SK-N-SH (cell line): ENCODE measurements around the gene FXR2. TPM values are rescaled to one million over a fixed set of nuclear protein-coding genes. Genes with fewer than 3 reads are reported as not detected.

Experiments used
- CTCF ChIA-PET: fragments of 300-600, 350-600 bp; formaldehyde crosslinking; extraction: SDS; loops from one replicate; lab custom pipeline; 2021; lab: Yijun Ruan, JAX
- POLR2A ChIA-PET: fragments of 350-600 bp; sonication (Branson Sonifier 250); formaldehyde crosslinking; extraction: SDS; loops from one replicate; lab custom pipeline; 2020; ENCODE audit warnings: antibody characterized with exemption, inconsistent platforms; lab: Yijun Ruan, JAX
- DNase-seq: peaks from one replicate; pipeline ENCODE4 v3.0.0; 2012
- H2AFZ ChIP-seq: fragments of 200-600 bp; sonication (generic); 2 replicates; pipeline ENCODE4 v1.8.1; 2016; ENCODE audit warnings: antibody characterized with exemption, mild to moderate bottlenecking, low read depth
- H3F3A ChIP-seq: fragments of 200-600 bp; sonication (generic); replicated peaks from 2 replicates; pipeline ENCODE3; 2016; ENCODE audit warnings: antibody characterized with exemption, mild to moderate bottlenecking; ENCODE audit not compliant: insufficient read depth
- H3K27ac ChIP-seq, 2 experiments: fragments of 200-500 bp in 1 of 2; fragments of 200-600 bp in 1 of 2; sonication (Bioruptor generic) in 1 of 2; sonication (generic), shearing (Covaris generic) in 1 of 2; 2 replicates each; pipeline versions ENCODE4 v1.5.1 to v1.6.1; 2014 to 2016; ENCODE audit warnings: low read depth in 2 of 2, inconsistent platforms in 1 of 2, low read length in 1 of 2, mild to moderate bottlenecking in 1 of 2, mixed read lengths in 1 of 2
- H3K27me3 ChIP-seq: fragments of 200-600 bp; sonication (generic), shearing (Covaris generic); 2 replicates; pipeline ENCODE4 v1.6.1; 2016; ENCODE audit warnings: mixed run types; ENCODE audit not compliant: insufficient read depth
- H3K36me3 ChIP-seq, 2 experiments: fragments of 200-500 bp in 1 of 2; fragments of 200-600 bp in 1 of 2; sonication (Bioruptor generic) in 1 of 2; sonication (generic) in 1 of 2; replicated peaks in 1 of 2; 2 replicates each; pipeline versions ENCODE3 to v1.5.1; 2014 to 2016; ENCODE audit warnings: low read length in 1 of 2, mild to moderate bottlenecking in 1 of 2; ENCODE audit not compliant: insufficient read depth in 2 of 2, control insufficient read depth in 1 of 2
- H3K4me1 ChIP-seq, 2 experiments: fragments of 200-500 bp in 1 of 2; fragments of 200-600 bp in 1 of 2; sonication (Bioruptor generic) in 1 of 2; sonication (generic), shearing (Covaris generic) in 1 of 2; 2 replicates each; pipeline versions ENCODE4 v1.5.1 to v1.6.1; 2014 to 2016; ENCODE audit warnings: low read depth in 1 of 2, low read length in 1 of 2, mixed run types in 1 of 2; ENCODE audit not compliant: insufficient read depth in 2 of 2, control insufficient read depth in 1 of 2
- H3K4me2 ChIP-seq: fragments of 200-600 bp; sonication (generic), shearing (Covaris generic); 2 replicates; pipeline ENCODE4 v1.6.1; 2017; ENCODE audit warnings: mixed run types
- H3K4me3 ChIP-seq, 2 experiments: fragments of 200-500 bp in 1 of 2; fragments of 200-600 bp in 1 of 2; sonication (Bioruptor generic) in 1 of 2; sonication (generic), shearing (Covaris generic) in 1 of 2; 2 replicates each; pipeline versions ENCODE4 v1.5.1 to v1.8.1; 2014 to 2016; ENCODE audit warnings: low read depth in 2 of 2, inconsistent platforms in 1 of 2, low read length in 1 of 2, mild to moderate bottlenecking in 1 of 2, mixed read lengths in 1 of 2, moderate library complexity in 1 of 2
- H3K79me2 ChIP-seq: fragments of 200-600 bp; sonication (generic); 2 replicates; pipeline ENCODE4 v1.8.1; 2017; ENCODE audit warnings: mild to moderate bottlenecking; ENCODE audit not compliant: insufficient read depth
- H3K9ac ChIP-seq: fragments of 200-600 bp; sonication (generic); 2 replicates; pipeline ENCODE4 v1.6.1; 2017; ENCODE audit warnings: mixed run types
- H3K9me2 ChIP-seq: fragments of 200-600 bp; sonication (generic); 2 replicates; pipeline ENCODE4 v1.6.1; 2017; ENCODE audit warnings: mixed run types
- H3K9me3 ChIP-seq: fragments of 200-600 bp; sonication (generic); 2 replicates; pipeline ENCODE4 v1.6.1; 2017; ENCODE audit warnings: mixed run types, mild to moderate bottlenecking, moderate library complexity
- H4K20me1 ChIP-seq: fragments of 200-600 bp; sonication (generic); 2 replicates; pipeline ENCODE4 v1.6.1; 2017; ENCODE audit warnings: mild to moderate bottlenecking, mixed run types; ENCODE audit not compliant: insufficient read depth
- CTCF ChIP-seq: fragments of 200-600 bp; sonication (generic); IDR thresholded peaks from 2 replicates; pipeline ENCODE4 v1.6.1; 2017; ENCODE audit warnings: antibody characterized with exemption, mild to moderate bottlenecking, moderate library complexity
- FOSL2 ChIP-seq: IDR thresholded peaks from 2 replicates; pipeline ENCODE4 v1.4.0; 2012; ENCODE audit warnings: low read depth, mild to moderate bottlenecking, moderate library complexity, borderline replicate concordance
- FOXM1 ChIP-seq: IDR thresholded peaks from 2 replicates; pipeline ENCODE4 v1.4.0; 2012; ENCODE audit warnings: low read depth, mild to moderate bottlenecking
- GABPA ChIP-seq: IDR thresholded peaks from 2 replicates; pipeline ENCODE4 v1.4.0; 2012; ENCODE audit warnings: low read depth, mild to moderate bottlenecking
- GATA2 ChIP-seq: sonication (generic); formaldehyde crosslinking; IDR thresholded peaks from 2 replicates; pipeline ENCODE4 v1.5.0; 2020; ENCODE audit warnings: mild to moderate bottlenecking, missing genetic modification reagents
- MAX ChIP-seq: IDR thresholded peaks from 2 replicates; pipeline ENCODE4 v1.4.0; 2012; ENCODE audit warnings: low read depth
- RAD21 ChIP-seq: IDR thresholded peaks from 2 replicates; pipeline ENCODE4 v1.6.1; 2012; ENCODE audit warnings: mild to moderate bottlenecking, low read length
- RCOR1 ChIP-seq: fragments of 150-350 bp; IDR thresholded peaks from 2 replicates; pipeline ENCODE4 v1.6.1; 2017; ENCODE audit warnings: antibody characterized with exemption, low read length
- RFX5 ChIP-seq: IDR thresholded peaks from 2 replicates; pipeline ENCODE4 v1.6.1; 2012; ENCODE audit warnings: mild to moderate bottlenecking, improper control_type of control experiment, low read length
- RXRA ChIP-seq: IDR thresholded peaks from 2 replicates; pipeline ENCODE4 v1.4.0; 2012; ENCODE audit warnings: low read depth, mild to moderate bottlenecking, borderline replicate concordance
- SIN3A ChIP-seq: IDR thresholded peaks from 2 replicates; pipeline ENCODE4 v1.6.1; 2012; ENCODE audit warnings: low read depth, mild to moderate bottlenecking, low read length, moderate library complexity, borderline replicate concordance
- SMC3 ChIP-seq: IDR thresholded peaks from 2 replicates; pipeline ENCODE4 v1.6.1; 2012; ENCODE audit warnings: low read depth, low read length, improper control_type of control experiment
- TEAD4 ChIP-seq: IDR thresholded peaks from 2 replicates; pipeline ENCODE4 v1.4.0; 2012; ENCODE audit warnings: mild to moderate bottlenecking, borderline replicate concordance; ENCODE audit not compliant: insufficient read depth
- USF1 ChIP-seq: IDR thresholded peaks from 2 replicates; pipeline ENCODE4 v1.4.0; 2012; ENCODE audit warnings: low read depth, borderline replicate concordance
- WGBS: methylation state at CpG from one replicate; pipeline ENCODE4 v1.1.6; 2017; ENCODE audit warnings: low lambda C conversion rate; 5-methylcytosine and 5-hydroxymethylcytosine counted together
- polyA plus RNA-seq, 3 experiments: library from polyadenylated mRNA; depleted of rRNA; stranded (reverse); fragments of >200 nt; gene quantifications; 2 replicates each; pipeline ENCODE4 v1.2.3, GENCODE V29; 2012
- TF ChIP-seq, protein P1 (sequence below): fragments of 150-350 bp; IDR thresholded peaks from 2 replicates; pipeline ENCODE4 v1.6.1; 2017; ENCODE audit warnings: antibody characterized with exemption, low read length, low read depth, borderline replicate concordance

FXR2 gene
- polyA plus RNA-seq, 1 of the 3 experiments (the other 2 are of a cell fraction) = 56.4 TPM

DNA sequence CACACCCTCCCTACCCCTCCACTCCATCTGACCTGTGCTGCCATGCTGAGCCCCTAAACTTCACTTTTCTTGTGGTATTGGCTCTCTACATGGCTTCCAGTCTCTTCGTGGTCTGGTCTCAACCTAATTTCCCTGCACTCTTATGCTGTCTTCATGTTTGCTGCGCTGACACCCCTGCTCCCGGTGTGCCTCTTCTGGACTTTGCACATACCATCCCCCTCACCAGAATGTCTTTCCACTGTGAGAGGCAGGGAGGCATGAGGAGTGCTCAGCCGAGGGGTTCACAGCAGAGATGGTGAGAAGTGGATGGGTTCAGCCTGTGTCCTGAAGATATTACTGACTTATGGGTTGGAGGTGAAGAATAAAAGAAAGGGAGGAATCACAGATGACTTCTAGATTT is 63.3 kb downstream of the FXR2 start:
- ChIA-PET POLR2A (no interaction called here), CTCF (interaction anchor here (1.6 to 7.8 kb wide), 2 partner anchors 10 to 36 kb away, joined by 3 to 55 read pairs; partner anchors contain the start of gene SENP3)
- TF ChIP-seq SIN3A = no peak
- no peak for TF ChIP-seq SMC3
- TF ChIP-seq RXRA = no peak
- TF ChIP-seq GABPA = no peak
- no peak for TF ChIP-seq FOXM1
- no peak for TF ChIP-seq RFX5
- TF ChIP-seq RAD21 = no peak
- TF ChIP-seq MAX = no peak
- H3K9me3 ChIP-seq = no peaks in the 10 kb centered on the region
- H3K4me2 ChIP-seq = no peak overlapping the region
- no peaks in the 10 kb centered on the region for H3F3A ChIP-seq
- no peak for DNase-seq
- H3K9ac ChIP-seq = no peak overlapping the region
- H3K4me1 ChIP-seq = peaks cover 0 to 8% of the 10 kb centered on the region in 2 experiments; a peak in 1 of 4 replicates
- no peaks in the 10 kb centered on the region for H3K9me2 ChIP-seq
- H2AFZ ChIP-seq = no peak overlapping the region
- H4K20me1 ChIP-seq = no peaks in the 10 kb centered on the region
- H3K79me2 ChIP-seq = no peaks in the 10 kb centered on the region
- H3K27me3 ChIP-seq = no peaks in the 10 kb centered on the region
- no peak overlapping the region for H3K4me3 ChIP-seq
- WGBS = 93% methylated on average over 4 of the region's 4 CpGs
- H3K27ac ChIP-seq = no peak overlapping the region
- H3K36me3 ChIP-seq = peaks cover 0 to 4% of the 10 kb centered on the region in 2 experiments

DNA sequence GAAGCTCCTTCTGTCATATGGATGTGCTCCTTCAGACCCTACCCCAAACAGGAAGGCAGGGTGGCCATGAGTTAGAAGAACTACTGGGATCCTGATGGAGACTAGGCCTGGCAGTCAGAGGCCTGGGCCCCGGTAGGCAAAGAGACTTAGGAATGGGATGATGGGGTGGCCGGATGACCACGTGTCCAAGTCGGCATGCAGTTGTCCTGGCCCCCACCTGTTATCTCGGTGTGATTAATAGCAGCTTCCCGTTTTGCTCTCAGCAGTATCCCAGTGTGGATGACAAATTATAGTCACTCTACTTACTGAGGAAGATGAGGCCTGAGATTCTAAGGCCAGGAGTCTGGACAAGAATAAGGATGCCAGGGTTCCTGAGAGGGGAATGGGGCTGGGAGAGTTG is 64.4 kb downstream of the FXR2 start:
- no peak overlapping the region for H3K4me3 ChIP-seq
- CTCF ChIA-PET = interaction anchor here (3.0 to 7.8 kb wide), 2 partner anchors 11 to 36 kb away, joined by 26 to 55 read pairs; partner anchors contain the start of gene SENP3
- WGBS = 84% methylated on average over 6 of the region's 6 CpGs
- H2AFZ ChIP-seq = no peak overlapping the region
- no peak for TF ChIP-seq RCOR1
- TF ChIP-seq USF1 = no peak
- no peak for TF ChIP-seq RXRA
- TF ChIP-seq CTCF = no peak
- no peak for TF ChIP-seq TEAD4
- TF ChIP-seq RFX5 = no peak
- TF ChIP-seq SIN3A = no peak
- no peak for TF ChIP-seq GABPA
- TF ChIP-seq SMC3 = no peak
- no peak for TF ChIP-seq FOSL2
- TF ChIP-seq GATA2 (CRISPR knock-in tag) = no peak
- TF ChIP-seq, protein P1, sequence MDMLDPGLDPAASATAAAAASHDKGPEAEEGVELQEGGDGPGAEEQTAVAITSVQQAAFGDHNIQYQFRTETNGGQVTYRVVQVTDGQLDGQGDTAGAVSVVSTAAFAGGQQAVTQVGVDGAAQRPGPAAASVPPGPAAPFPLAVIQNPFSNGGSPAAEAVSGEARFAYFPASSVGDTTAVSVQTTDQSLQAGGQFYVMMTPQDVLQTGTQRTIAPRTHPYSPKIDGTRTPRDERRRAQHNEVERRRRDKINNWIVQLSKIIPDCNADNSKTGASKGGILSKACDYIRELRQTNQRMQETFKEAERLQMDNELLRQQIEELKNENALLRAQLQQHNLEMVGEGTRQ = no peak
- TF ChIP-seq, all 33 proteins: peak for 0
- Histone ChIP-seq H3K79me2 (no peaks in the 10 kb centered on the region), H3K9me3 (no peaks in the 10 kb centered on the region), H3K27me3 (no peaks in the 10 kb centered on the region), H3K4me2 (no peak overlapping the region), H3K4me1 (peaks cover 0 to 8% of the 10 kb centered on the region in 2 experiments; a peak in 1 of 4 replicates), H3K36me3 (peaks cover 0 to 4% of the 10 kb centered on the region in 2 experiments), H3F3A (no peaks in the 10 kb centered on the region), H3K27ac (no peak overlapping the region), H3K9ac (no peak overlapping the region), H3K9me2 (no peaks in the 10 kb centered on the region), H4K20me1 (no peaks in the 10 kb centered on the region)
- POLR2A ChIA-PET = interaction anchor here (1.6 kb wide), 1 partner anchor 10 kb away, joined by 7 read pairs; the partner anchor contains the start of gene SENP3
- DNase-seq = no peak
